HFFc6 (cell line): ENCODE data around the gene IRX2. TPM values are rescaled to one million over a fixed set of nuclear protein-coding genes. Genes with fewer than 3 reads are reported as not detected.
A peak's percentile ranks its signal among the peaks of the same experiment; 100 is the strongest.

Experiments used
- DNase-seq: peaks from one replicate; pipeline ENCODE4 v3.0.0-alpha.2; 2018
- H3K27ac Mint-ChIP-seq: 2 replicates; pipeline ENCODE4 v1.8.0; 2020; ENCODE audit warnings: mild to moderate bottlenecking, mixed read lengths
- H3K27me3 Mint-ChIP-seq: 2 replicates; pipeline ENCODE4 v1.8.0; 2021; ENCODE audit warnings: mild to moderate bottlenecking, moderate library complexity, mixed read lengths; ENCODE audit not compliant: insufficient read depth
- H3K36me3 Mint-ChIP-seq: 2 replicates; pipeline ENCODE4 v1.8.0; 2021; ENCODE audit warnings: low read depth, mixed read lengths
- H3K4me1 Mint-ChIP-seq: 2 replicates; pipeline ENCODE4 v1.8.0; 2020; ENCODE audit warnings: low read depth, mixed read lengths
- H3K4me3 Mint-ChIP-seq: 2 replicates; pipeline ENCODE4 v1.8.0; 2020; ENCODE audit warnings: mild to moderate bottlenecking, moderate library complexity, mixed read lengths
- H3K9me3 Mint-ChIP-seq: 2 replicates; pipeline ENCODE4 v1.8.0; 2020; ENCODE audit warnings: mild to moderate bottlenecking, mixed read lengths
- CTCF ChIP-seq: fragments of 200-600 bp; sonication (generic); IDR thresholded peaks from 2 replicates; pipeline ENCODE4 v1.5.0; 2021; ENCODE audit warnings: antibody characterized with exemption, mild to moderate bottlenecking
- total RNA-seq, 6 experiments: library from RNA; stranded (reverse); fragmentation: NEBNext Ultra II Directional; extraction: Animal tissue kit (Norgen Biotek cat#: 25700); gene quantifications; 2 replicates in 1 of 6; 3 replicates in 5 of 6; pipeline ENCODE4 v1.2.3, GENCODE V29; 2021

Gene IRX2
- total RNA-seq, 6 experiments from 2014 or later: 2.8 to 5.5 (median 3.5) TPM

GRCh38 chr5:2759696-2760461 lies 8.4 kb upstream of the IRX2 start:
- peaks cover 29% of the 10 kb centered on the region for H3K4me1 Mint-ChIP-seq
- peaks cover 8% of the 10 kb centered on the region for H3K27me3 Mint-ChIP-seq
- TF ChIP-seq CTCF: no peak
- no peak for DNase-seq
- no peaks in the 10 kb centered on the region; the same call in 1 of the 2 replicates for H3K9me3 Mint-ChIP-seq
- peaks cover 4% of the 10 kb centered on the region; the same call in 1 of the 2 replicates for H3K36me3 Mint-ChIP-seq
- no peak overlapping the region for H3K27ac Mint-ChIP-seq
- H3K4me3 Mint-ChIP-seq: no peak overlapping the region

- Mint-ChIP-seq H3K4me1 (peaks cover 29% of the 10 kb centered on the region), H3K27me3 (peaks cover 5% of the 10 kb centered on the region), H3K4me3 (no peak overlapping the region), H3K27ac (no peak overlapping the region), H3K36me3 (peaks cover 4% of the 10 kb centered on the region; the same call in 1 of the 2 replicates), H3K9me3 (no peaks in the 10 kb centered on the region; the same call in 1 of the 2 replicates)
- no peak for TF ChIP-seq CTCF
- DNase-seq: no peak
Measured at GRCh38 chr5:2759091-2759490, 7.6 kb upstream of the IRX2 start.

- no peak for TF ChIP-seq CTCF
- Mint-ChIP-seq H3K4me3 (no peak overlapping the region), H3K36me3 (peaks cover 4% of the 10 kb centered on the region; the same call in 1 of the 2 replicates), H3K27me3 (peaks cover 5% of the 10 kb centered on the region), H3K9me3 (no peaks in the 10 kb centered on the region; the same call in 1 of the 2 replicates), H3K27ac (no peak overlapping the region), H3K4me1 (peaks cover 29% of the 10 kb centered on the region)
- DNase-seq: no peak
Measured at GRCh38 chr5:2758632-2759031, 7.2 kb upstream of the IRX2 start.

GRCh38 chr5:2757563-2758351 lies 6.3 kb upstream of the IRX2 start:
- H3K4me3 Mint-ChIP-seq: no peak overlapping the region

More at GRCh38 chr5:2757563-2758351, 6.3 kb upstream of the IRX2 start:
- Mint-ChIP-seq H3K9me3 (no peaks in the 10 kb centered on the region; the same call in 1 of the 2 replicates), H3K36me3 (peaks cover 4% of the 10 kb centered on the region; the same call in 1 of the 2 replicates), H3K27ac (no peak overlapping the region), H3K4me1 (peaks cover 29% of the 10 kb centered on the region), H3K27me3 (peaks cover 2% of the 10 kb centered on the region; the same call in 1 of the 2 replicates)
- TF ChIP-seq CTCF: no peak
- peak; percentile 81 for DNase-seq
